Psoas muscle (tissue), 8 donors: ENCODE results near the gene PPP3CA. TPM values are rescaled to one million over a fixed set of nuclear protein-coding genes. Genes with fewer than 3 reads are reported as not detected.

ENCODE experiments used
- ATAC-seq, 4 donors: fragments of 200-7000 bp; cut with Tn5 transposase; one replicate each; pipeline ENCODE4 v1.9.1; 2020; ENCODE audit warnings: moderate library complexity in 3 of 4, mild to moderate bottlenecking in 2 of 4
- DNase-seq, 2 donors: peaks; one replicate each; pipeline ENCODE4 v3.0.0-alpha.2; 2020
- H3K27ac ChIP-seq: fragments of 200-600 bp; one replicate; pipeline ENCODE4 v1.8.0; 2022
- H3K27me3 ChIP-seq, 3 donors: fragments of 200-600 bp in 1 of 3; one replicate each; pipeline versions ENCODE4 v1.6.1 to v1.8.0; 2013 to 2022; ENCODE audit warnings: low read length in 2 of 3, mild to moderate bottlenecking in 2 of 3, moderate library complexity in 1 of 3; ENCODE audit not compliant: insufficient read depth in 3 of 3
- H3K36me3 ChIP-seq, 2 donors: fragments of 200-600 bp in 1 of 2; one replicate each; pipeline versions ENCODE4 v1.6.1 to v1.8.0; 2013 to 2022; ENCODE audit warnings: low read depth in 1 of 2, mild to moderate bottlenecking in 1 of 2, moderate library complexity in 1 of 2; ENCODE audit not compliant: insufficient read depth in 1 of 2
- H3K4me1 ChIP-seq: fragments of 200-600 bp; one replicate; pipeline ENCODE4 v1.8.0; 2022
- H3K4me3 ChIP-seq: fragments of 200-600 bp; one replicate; pipeline ENCODE4 v1.8.0; 2022; ENCODE audit warnings: mild to moderate bottlenecking
- H3K9me3 ChIP-seq: fragments of 200-600 bp; one replicate; pipeline ENCODE4 v1.8.0; 2022
- WGBS, 3 donors: extraction: QIAGEN DNeasy Blood & Tissue Kit; methylation state at CpG; one replicate each; pipeline versions ENCODE4 v1.1.6 to v1.1.7; 2013; 5-methylcytosine and 5-hydroxymethylcytosine counted together
- intact Hi-C, 2 donors: fragments of 100-400 bp; cut with DNase I; formaldehyde crosslinking; loops; one replicate each; pipeline versions ENCODE4 v1.11.0 to v1.14.2; 2022
- polyA plus RNA-seq, 3 donors: library from polyadenylated mRNA; stranded (reverse); fragments of 200-250 nt; gene quantifications; one replicate each; pipeline ENCODE4 v1.2.3, GENCODE V29; 2013
- total RNA-seq, 4 donors: library from RNA; stranded (reverse); fragmentation: NEBNext Ultra II Directional in 2 of 4; extraction: Animal tissue kit (Norgen Biotek cat#: 25700) in 2 of 4; gene quantifications; one replicate each; pipeline versions ENCODE4 v1.2.1 to v1.2.4, GENCODE V29; 2021 to 2023
- TF ChIP-seq, protein P1 (sequence below): fragments of 200-600 bp; IDR thresholded peaks from one replicate; pipeline ENCODE4 v1.8.0; 2022; ENCODE audit warnings: antibody characterized with exemption
- donor health status: healthy with polysubstance abuse.
- donor health status: DM: no; HTN: no; CAD: no; lungs with moderate emphysema.
- donor health status: Bipolar disorder and iron deficiency.
- donor health status: healthy.
- donor health status: DM: yes; HTN: yes; CAD: no.
- donor health status: DM: no; HTN: no; CAD: no.
- donor health status: DM: no; HTN: no; CAD: no.
- donor health status: DM: yes; HTN: yes; CAD: no.

The PPP3CA gene
- total and polyA plus RNA-seq, 7 donors: 10.4 to 65.9 (median 32.6) TPM

DNA sequence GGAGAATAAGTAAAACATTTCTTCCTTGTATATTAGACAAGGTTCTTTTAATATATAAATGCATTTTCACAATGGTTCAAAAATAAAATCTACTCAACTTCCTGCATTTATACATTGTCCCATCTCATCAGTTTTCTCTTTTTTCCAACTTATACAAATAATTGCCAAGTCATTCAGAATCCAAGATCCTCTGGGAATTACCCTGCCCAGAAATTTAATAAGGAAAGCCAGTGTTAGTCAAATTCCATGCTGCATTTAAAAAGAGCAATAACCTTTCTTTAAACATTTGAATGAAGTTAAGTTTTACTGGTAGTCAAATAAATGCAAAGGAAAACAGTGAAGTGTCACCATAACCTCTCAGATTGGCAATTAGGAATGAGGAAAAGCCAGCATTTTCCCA lies 357.9 kb downstream of the PPP3CA start:
- Histone ChIP-seq H3K9me3 (no peaks in the 10 kb centered on the region), H3K27me3 (no peaks in the 10 kb centered on the region), H3K36me3 (no peaks in the 10 kb centered on the region), H3K27ac (no peak overlapping the region), H3K4me1 (no peaks in the 10 kb centered on the region), H3K4me3 (no peak overlapping the region)
- TF ChIP-seq, protein P1, sequence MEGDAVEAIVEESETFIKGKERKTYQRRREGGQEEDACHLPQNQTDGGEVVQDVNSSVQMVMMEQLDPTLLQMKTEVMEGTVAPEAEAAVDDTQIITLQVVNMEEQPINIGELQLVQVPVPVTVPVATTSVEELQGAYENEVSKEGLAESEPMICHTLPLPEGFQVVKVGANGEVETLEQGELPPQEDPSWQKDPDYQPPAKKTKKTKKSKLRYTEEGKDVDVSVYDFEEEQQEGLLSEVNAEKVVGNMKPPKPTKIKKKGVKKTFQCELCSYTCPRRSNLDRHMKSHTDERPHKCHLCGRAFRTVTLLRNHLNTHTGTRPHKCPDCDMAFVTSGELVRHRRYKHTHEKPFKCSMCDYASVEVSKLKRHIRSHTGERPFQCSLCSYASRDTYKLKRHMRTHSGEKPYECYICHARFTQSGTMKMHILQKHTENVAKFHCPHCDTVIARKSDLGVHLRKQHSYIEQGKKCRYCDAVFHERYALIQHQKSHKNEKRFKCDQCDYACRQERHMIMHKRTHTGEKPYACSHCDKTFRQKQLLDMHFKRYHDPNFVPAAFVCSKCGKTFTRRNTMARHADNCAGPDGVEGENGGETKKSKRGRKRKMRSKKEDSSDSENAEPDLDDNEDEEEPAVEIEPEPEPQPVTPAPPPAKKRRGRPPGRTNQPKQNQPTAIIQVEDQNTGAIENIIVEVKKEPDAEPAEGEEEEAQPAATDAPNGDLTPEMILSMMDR: no peak
- intact Hi-C loops: no loop called here
- DNase-seq (no peak), ATAC-seq (no peak)

DNA sequence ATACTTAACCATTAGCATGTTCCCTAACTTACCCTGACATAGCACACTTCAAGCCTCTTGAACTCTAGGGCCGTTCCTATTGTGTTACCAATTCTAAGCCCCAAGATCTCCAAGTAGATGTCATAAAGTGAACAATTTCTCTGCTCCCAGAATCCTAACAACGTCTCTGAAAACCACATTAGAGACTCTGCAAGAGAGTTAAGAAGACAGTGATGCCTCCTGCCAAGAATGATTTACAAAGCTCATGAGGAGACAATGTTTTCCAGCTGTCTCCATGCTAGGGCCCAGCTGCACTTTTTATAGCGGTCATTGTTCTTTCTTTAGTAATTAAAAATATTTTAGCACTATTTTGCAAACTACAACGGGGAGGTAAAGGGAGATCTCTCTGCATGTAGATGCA lies 358.4 kb downstream of the PPP3CA start:
- no peak for ATAC-seq
- WGBS, 3 donors: 43 to 46% (median 45%) methylated on average over 4 of the region's 4 CpGs

DNA sequence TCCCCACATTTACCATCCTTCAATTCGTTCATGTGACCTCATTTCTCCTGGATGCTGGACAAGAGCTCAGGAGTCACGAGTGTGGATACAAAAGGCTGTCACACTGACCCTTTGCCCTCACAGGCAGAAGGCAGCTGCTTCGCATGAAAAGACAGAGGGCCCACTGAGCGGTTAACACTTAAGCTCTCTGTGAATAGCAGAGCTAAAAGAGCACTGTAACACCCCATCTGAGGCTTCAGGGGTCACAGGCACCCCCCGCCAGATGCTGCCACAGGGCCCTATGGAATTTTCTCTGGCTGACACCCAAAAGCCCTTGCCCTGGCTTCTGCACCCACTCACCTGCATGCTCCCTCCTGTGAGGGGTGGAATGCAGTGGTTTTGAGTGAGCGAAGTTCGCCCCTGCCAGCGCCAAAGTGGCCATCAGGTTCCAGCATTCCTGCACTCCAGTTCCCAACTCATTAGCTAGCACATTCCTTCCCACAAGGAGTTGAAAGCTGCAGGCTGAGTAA lies 360.9 kb downstream of the PPP3CA start:
- no peaks in the 10 kb centered on the region for H3K36me3 ChIP-seq
- intact Hi-C loops: no loop called here
- WGBS, 3 donors: 59 to 74% (median 66%) methylated on average over 8 of the region's 8 CpGs
- no peak for ATAC-seq
- no peaks in the 10 kb centered on the region for H3K27me3 ChIP-seq
- H3K4me1 ChIP-seq: no peaks in the 10 kb centered on the region
- DNase-seq: no peak
- TF ChIP-seq, protein P1: no peak
- no peak overlapping the region for H3K27ac ChIP-seq
- no peaks in the 10 kb centered on the region for H3K9me3 ChIP-seq
- no peak overlapping the region for H3K4me3 ChIP-seq

More for the DNA sequence above, 358.4 kb downstream of the PPP3CA start:
- no peak overlapping the region for H3K27ac ChIP-seq
- no peaks in the 10 kb centered on the region for H3K27me3 ChIP-seq
- intact Hi-C loops: no loop called here
- DNase-seq: no peak
- H3K36me3 ChIP-seq: no peaks in the 10 kb centered on the region
- H3K9me3 ChIP-seq: no peaks in the 10 kb centered on the region
- no peaks in the 10 kb centered on the region for H3K4me1 ChIP-seq
- TF ChIP-seq, protein P1: no peak
- H3K4me3 ChIP-seq: no peak overlapping the region

DNA sequence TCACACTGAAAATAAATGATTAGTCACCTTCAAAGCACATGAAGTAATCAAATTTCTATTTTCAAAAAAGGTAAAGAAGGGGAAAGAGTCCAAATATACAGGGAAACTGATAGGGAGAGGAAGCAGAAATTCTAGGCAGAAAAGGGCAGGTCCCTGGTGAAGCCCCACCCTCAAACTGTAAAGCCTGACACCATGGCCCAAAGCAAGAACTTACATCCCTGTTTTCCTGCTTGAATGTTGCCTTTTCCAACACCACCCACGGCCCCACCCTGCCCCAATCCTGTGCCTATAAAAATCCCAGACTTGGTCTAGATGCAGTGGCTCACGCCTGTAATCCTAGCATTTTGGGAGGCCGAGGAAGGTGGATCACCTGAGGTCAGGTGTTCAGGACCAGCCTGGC lies 361.8 kb downstream of the PPP3CA start:
- no peaks in the 10 kb centered on the region for H3K9me3 ChIP-seq
- intact Hi-C loops: no loop called here
- DNase-seq (no peak), ATAC-seq (no peak)
- WGBS, 3 donors: 89 to 95% (median 94%) methylated on average over 3 of the region's 3 CpGs
- no peak overlapping the region for H3K27ac ChIP-seq
- TF ChIP-seq, protein P1: no peak
- H3K27me3 ChIP-seq: no peaks in the 10 kb centered on the region
- no peak overlapping the region for H3K4me3 ChIP-seq
- H3K4me1 ChIP-seq: no peaks in the 10 kb centered on the region
- H3K36me3 ChIP-seq: no peaks in the 10 kb centered on the region

DNA sequence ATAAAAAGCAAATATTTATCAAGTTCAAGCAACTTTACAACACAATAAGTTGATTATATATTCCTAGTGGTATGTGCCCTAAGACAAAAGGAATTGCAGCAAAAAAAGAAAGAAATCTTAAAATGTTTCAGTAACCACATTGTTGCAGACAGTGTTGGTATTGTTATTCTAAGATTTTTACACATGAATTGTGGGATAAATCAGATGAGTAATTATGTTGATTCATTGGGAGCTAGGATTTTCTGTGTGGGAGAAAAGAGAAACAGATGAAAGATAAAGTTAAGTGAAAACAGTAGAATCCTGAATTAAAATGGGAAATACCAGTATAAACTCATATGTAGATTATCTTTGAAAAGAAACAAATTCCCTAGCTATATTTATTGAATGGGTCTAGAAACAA lies 362.4 kb downstream of the PPP3CA start:
- Histone ChIP-seq H3K4me3 (no peak overlapping the region), H3K27ac (no peak overlapping the region), H3K4me1 (no peaks in the 10 kb centered on the region), H3K36me3 (no peaks in the 10 kb centered on the region), H3K27me3 (no peaks in the 10 kb centered on the region), H3K9me3 (no peaks in the 10 kb centered on the region)
- intact Hi-C loops: no loop called here
- TF ChIP-seq, protein P1: no peak
- ATAC-seq (no peak), DNase-seq (no peak)
